CD4-positive, CD25-positive, alpha-beta regulatory T cell (primary cell): ENCODE measurements around the gene MYBBP1A. TPM values are rescaled to one million over a fixed set of nuclear protein-coding genes. Genes with fewer than 3 reads are reported as not detected.
"Not testable (repeated sequence)": the region's sequence is repeated elsewhere in the genome, so short reads cannot be mapped to it uniquely, and the experiment has no call there.

Experiments
- ATAC-seq, 2 donors: fragments of 150-1000 bp; cut with Tn5 transposase; one replicate each; pipeline ENCODE4 v1.10.0; 2021; ENCODE audit warnings: low read depth in 2 of 2, moderate number of reproducible peaks in 2 of 2, moderate library complexity in 1 of 2
- DNase-seq, 3 donors: peaks; one replicate each; pipeline versions ENCODE4 v3.0.0 to v3.0.0-alpha.2; 2012 to 2022; ENCODE audit warnings: mixed read lengths in 1 of 3
- H3K27ac ChIP-seq: one replicate; pipeline ENCODE4 v1.7.0; 2013; ENCODE audit warnings: mild to moderate bottlenecking, low read length; ENCODE audit not compliant: insufficient read depth, poor library complexity, severe bottlenecking
- H3K27me3 ChIP-seq: one replicate; pipeline ENCODE4 v1.7.0; 2013; ENCODE audit warnings: low read length; ENCODE audit not compliant: control insufficient read depth, insufficient read depth
- H3K36me3 ChIP-seq: one replicate; pipeline ENCODE4 v1.7.0; 2013; ENCODE audit warnings: mild to moderate bottlenecking, low read length, moderate library complexity; ENCODE audit not compliant: control insufficient read depth, insufficient read depth
- H3K4me1 ChIP-seq: 2 replicates; pipeline ENCODE4 v1.7.0; 2013; ENCODE audit warnings: mild to moderate bottlenecking, low read length; ENCODE audit not compliant: insufficient read depth, control insufficient read depth, poor library complexity, severe bottlenecking
- H3K4me3 ChIP-seq: one replicate; pipeline ENCODE4 v1.7.0; 2013; ENCODE audit warnings: low read depth, mild to moderate bottlenecking, low read length, moderate library complexity
- H3K9me3 ChIP-seq, 2 experiments: 1 replicate in 1 of 2; 2 replicates in 1 of 2; pipeline ENCODE4 v1.7.0; 2013; ENCODE audit warnings: low read length in 2 of 2, mild to moderate bottlenecking in 1 of 2, moderate library complexity in 1 of 2; ENCODE audit not compliant: control insufficient read depth in 2 of 2
- H3K27ac Mint-ChIP-seq, 3 donors: one replicate each; pipeline ENCODE4 v1.8.0; 2020 to 2022; ENCODE audit warnings: mild to moderate bottlenecking in 3 of 3, mixed read lengths in 3 of 3, moderate library complexity in 2 of 3
- H3K27me3 Mint-ChIP-seq: one replicate; pipeline ENCODE4 v1.8.0; 2022; ENCODE audit warnings: mild to moderate bottlenecking, mixed read lengths
- H3K36me3 Mint-ChIP-seq: one replicate; pipeline ENCODE4 v1.8.0; 2020; ENCODE audit warnings: mixed read lengths
- H3K4me1 Mint-ChIP-seq, 4 donors: one replicate each; pipeline ENCODE4 v1.8.0; 2020 to 2022; ENCODE audit warnings: mixed read lengths in 4 of 4, mild to moderate bottlenecking in 1 of 4
- H3K4me3 Mint-ChIP-seq, 4 donors: one replicate each; pipeline ENCODE4 v1.8.0; 2020 to 2022; ENCODE audit warnings: mild to moderate bottlenecking in 4 of 4, mixed read lengths in 4 of 4, moderate library complexity in 3 of 4
- H3K9me3 Mint-ChIP-seq, 7 donors: one replicate each; pipeline ENCODE4 v1.8.0; 2020 to 2022; ENCODE audit warnings: mixed read lengths in 7 of 7, mild to moderate bottlenecking in 3 of 7, moderate library complexity in 2 of 7
- polyA plus RNA-seq, 4 donors: library from polyadenylated mRNA; unstranded; fragments of 300-500 nt; fragmentation: Illumina TruSeq; gene quantifications; one replicate each; pipeline ENCODE4 v1.2.3, GENCODE V29; 2021
- total RNA-seq: library from RNA; stranded (reverse); gene quantifications from one replicate; pipeline ENCODE4 v1.2.3, GENCODE V29; 2022

MYBBP1A gene
- total and polyA plus RNA-seq, 5 donors from 2014 or later = 7.7 to 59.3 (median 12.2) TPM

DNA sequence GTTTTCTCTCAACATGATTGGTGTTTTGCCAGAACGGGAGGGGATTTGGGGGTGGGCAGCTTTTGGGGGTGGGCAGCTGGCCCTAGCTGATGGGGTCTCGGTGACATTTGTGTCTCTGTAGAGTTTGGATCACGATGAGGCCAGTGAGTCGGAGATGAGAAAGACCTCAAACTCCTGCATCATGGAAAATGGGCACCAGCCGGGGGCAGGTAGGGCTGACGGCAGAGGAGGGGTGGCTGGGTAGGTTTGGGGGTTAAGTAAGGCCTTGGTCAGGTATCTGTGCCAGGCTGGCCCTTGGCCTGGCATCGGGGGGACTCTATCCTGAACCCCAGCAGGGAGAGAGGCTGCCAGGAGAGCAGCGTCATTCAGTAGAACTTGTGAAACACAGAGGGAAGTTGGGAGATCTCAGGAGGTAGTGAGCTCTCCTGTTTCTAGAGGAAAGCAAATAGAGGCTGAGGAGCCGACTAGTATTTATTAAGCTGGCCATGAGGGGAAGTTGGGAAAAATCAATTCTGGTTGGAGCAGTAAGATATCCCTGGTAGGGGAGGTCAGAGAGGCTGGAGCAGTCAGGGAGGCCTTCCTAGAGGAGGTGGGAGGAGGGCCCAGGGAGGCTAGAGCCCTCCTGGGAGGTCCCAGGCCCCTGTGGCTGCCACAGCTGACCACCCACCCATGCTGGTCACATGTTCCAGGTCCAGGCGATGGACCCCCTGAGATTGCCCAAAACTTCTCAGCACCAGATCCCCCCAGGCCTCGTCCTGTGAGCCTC lies 37.2 kb upstream of the MYBBP1A start:
- H3K9me3 ChIP-seq = no peaks in the 10 kb centered on the region
- DNase-seq = no peak
- no peaks in the 10 kb centered on the region for H3K4me1 ChIP-seq
- peaks cover 0 to 3% (median 0%) of the 10 kb centered on the region in 7 donors for H3K9me3 Mint-ChIP-seq
- H3K4me1 Mint-ChIP-seq = peaks cover 0 to 4% (median 0%) of the 10 kb centered on the region in 4 donors
- peaks cover 13% of the 10 kb centered on the region for H3K27me3 Mint-ChIP-seq
- H3K36me3 Mint-ChIP-seq = no peaks in the 10 kb centered on the region
- no peak overlapping the region for H3K27ac Mint-ChIP-seq
- no peaks in the 10 kb centered on the region for H3K27me3 ChIP-seq
- no peak overlapping the region for H3K4me3 ChIP-seq
- no peak overlapping the region for H3K27ac ChIP-seq
- H3K36me3 ChIP-seq = no peaks in the 10 kb centered on the region
- ATAC-seq = no peak
- H3K4me3 Mint-ChIP-seq = no peak overlapping the region

DNA sequence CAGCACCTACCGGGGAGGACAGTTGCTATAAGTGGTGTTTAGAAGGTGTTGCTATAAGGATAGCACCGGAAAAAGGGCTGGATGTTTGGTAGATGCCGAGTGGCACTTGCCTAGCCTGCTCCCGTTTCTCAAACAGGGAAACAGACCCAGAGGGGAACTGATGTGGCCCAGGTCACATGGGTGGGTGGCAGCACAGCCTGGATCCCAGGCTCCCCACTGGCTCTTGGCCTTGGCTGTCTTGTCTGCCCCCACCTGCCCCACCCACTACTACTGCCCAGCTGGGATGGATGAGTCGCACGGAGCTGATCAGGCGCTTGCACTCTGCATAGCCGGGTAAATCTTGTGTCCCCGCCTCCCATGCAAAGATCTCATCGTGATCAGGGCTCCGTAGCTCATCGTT lies 36.3 kb upstream of the MYBBP1A start:
- H3K4me1 ChIP-seq = no peaks in the 10 kb centered on the region
- H3K27ac ChIP-seq = no peak overlapping the region
- Mint-ChIP-seq H3K27ac (no peak overlapping the region), H3K4me3 (no peak overlapping the region), H3K27me3 (peaks cover 13% of the 10 kb centered on the region), H3K9me3 (peaks cover 0 to 3% (median 0%) of the 10 kb centered on the region in 7 donors), H3K36me3 (no peaks in the 10 kb centered on the region), H3K4me1 (peaks cover 0 to 4% (median 0%) of the 10 kb centered on the region in 4 donors)
- H3K27me3 ChIP-seq = no peaks in the 10 kb centered on the region
- ATAC-seq (no peak), DNase-seq (no peak)
- no peaks in the 10 kb centered on the region for H3K36me3 ChIP-seq
- no peak overlapping the region for H3K4me3 ChIP-seq
- H3K9me3 ChIP-seq = no peaks in the 10 kb centered on the region

DNA sequence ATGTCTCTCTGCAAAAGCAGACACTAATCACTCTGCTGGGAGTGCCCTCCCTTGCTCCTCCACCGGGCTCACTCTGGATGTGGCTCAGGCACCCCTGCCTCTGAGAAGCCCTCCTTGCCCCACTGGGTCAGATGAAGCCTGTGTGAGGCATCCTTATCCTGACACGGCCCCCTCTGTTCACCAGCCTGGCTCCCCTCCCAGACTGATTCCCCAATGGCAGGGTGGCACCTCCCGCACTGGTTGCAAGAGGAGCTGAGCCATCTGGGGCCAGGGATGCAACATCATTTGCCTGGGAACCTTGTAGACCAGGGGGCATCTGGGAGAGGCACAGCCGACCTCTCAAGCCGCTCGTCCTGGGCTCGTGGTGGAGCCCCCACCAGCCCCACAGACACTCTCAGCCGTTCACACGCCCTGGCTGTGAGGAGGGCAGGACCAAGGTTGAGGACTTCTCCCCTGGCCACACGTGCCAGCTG lies 35.8 kb upstream of the MYBBP1A start:
- H3K27me3 Mint-ChIP-seq = peaks cover 17% of the 10 kb centered on the region

GRCh38 chr17:4590042-4590441 lies 34.9 kb upstream of the MYBBP1A start:
- not testable (repeated sequence) for H3K27ac Mint-ChIP-seq

More for the DNA sequence above, 35.8 kb upstream of the MYBBP1A start:
- Histone ChIP-seq H3K9me3 (no peaks in the 10 kb centered on the region), H3K36me3 (no peaks in the 10 kb centered on the region), H3K27me3 (no peaks in the 10 kb centered on the region), H3K27ac (no peak overlapping the region), H3K4me1 (no peaks in the 10 kb centered on the region), H3K4me3 (no peak overlapping the region)
- Mint-ChIP-seq H3K36me3 (no peaks in the 10 kb centered on the region), H3K4me3 (no peak overlapping the region), H3K9me3 (peaks cover 0 to 3% (median 0%) of the 10 kb centered on the region in 7 donors), H3K27ac (no peak overlapping the region), H3K4me1 (peaks cover 0 to 4% (median 0%) of the 10 kb centered on the region in 4 donors)
- no peak for ATAC-seq
- no peak for DNase-seq

DNA sequence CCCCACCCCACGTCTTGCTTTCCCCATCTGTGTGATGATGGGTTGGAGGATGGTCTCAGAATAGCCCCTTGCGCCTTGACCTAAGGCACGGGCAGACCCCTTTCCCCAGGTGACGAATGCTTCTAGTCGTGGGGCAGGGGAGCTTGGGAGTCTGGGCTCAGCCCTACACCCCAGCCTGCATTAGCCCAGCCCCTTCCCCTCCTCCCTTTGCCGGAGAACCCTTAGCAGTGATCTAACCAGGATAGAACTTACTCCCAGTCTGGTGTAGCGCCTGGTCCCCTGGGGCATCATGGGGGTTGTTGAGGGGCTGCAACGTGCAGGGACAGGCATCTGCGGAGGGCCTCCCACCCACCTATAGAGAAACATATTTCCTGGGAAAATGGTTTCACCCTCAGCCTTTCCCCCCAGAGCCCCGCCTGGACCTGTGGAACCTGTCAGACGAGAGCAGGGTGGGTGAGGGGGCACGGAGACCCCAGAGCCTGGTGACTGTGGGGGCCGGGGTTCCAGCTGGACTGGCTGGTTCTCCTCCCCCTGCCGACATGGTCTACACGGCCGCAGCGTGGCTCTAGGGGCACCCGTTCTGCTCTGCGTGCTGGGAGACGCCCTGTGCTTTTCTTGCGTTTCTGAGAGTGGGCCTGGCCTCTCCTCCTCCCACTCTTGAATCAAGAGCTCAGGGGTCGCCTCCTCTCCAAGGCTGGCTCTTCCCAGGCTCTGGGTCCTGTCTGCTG lies 33.9 kb upstream of the MYBBP1A start:
- Mint-ChIP-seq H3K9me3 (peaks cover 0 to 3% (median 0%) of the 10 kb centered on the region in 7 donors), H3K27ac (no peak overlapping the region), H3K27me3 (peaks cover 25% of the 10 kb centered on the region), H3K4me3 (no peak overlapping the region), H3K4me1 (peaks cover 0 to 2% (median 0%) of the 10 kb centered on the region in 4 donors), H3K36me3 (no peaks in the 10 kb centered on the region)
- peaks cover 2% of the 10 kb centered on the region for H3K4me1 ChIP-seq
- no peak for ATAC-seq
- no peaks in the 10 kb centered on the region for H3K36me3 ChIP-seq
- no peak overlapping the region for H3K4me3 ChIP-seq
- no peaks in the 10 kb centered on the region for H3K27me3 ChIP-seq
- H3K27ac ChIP-seq = no peak overlapping the region
- no peak for DNase-seq
- H3K9me3 ChIP-seq = no peaks in the 10 kb centered on the region

More at GRCh38 chr17:4590042-4590441, 34.9 kb upstream of the MYBBP1A start:
- Mint-ChIP-seq H3K27me3 (peaks cover 25% of the 10 kb centered on the region), H3K4me3 (peak overlapping the region in 1 of 4 donors; percentile 15)
- ATAC-seq, H3K4me1 Mint-ChIP-seq, H3K4me1 ChIP-seq, H3K36me3 ChIP-seq, H3K9me3 ChIP-seq, H3K27ac ChIP-seq, H3K36me3 Mint-ChIP-seq, DNase-seq, H3K27me3 ChIP-seq, H3K9me3 Mint-ChIP-seq, H3K4me3 ChIP-seq: not testable (repeated sequence)

- Mint-ChIP-seq H3K9me3 (peaks cover 0 to 3% (median 0%) of the 10 kb centered on the region in 7 donors), H3K27me3 (peaks cover 30% of the 10 kb centered on the region), H3K4me3 (no peak overlapping the region), H3K4me1 (peaks cover 0 to 5% (median 2%) of the 10 kb centered on the region in 4 donors), H3K36me3 (no peaks in the 10 kb centered on the region), H3K27ac (peak overlapping the region in 1 of 3 donors; percentile 81)
- ATAC-seq (no peak), DNase-seq (no peak)
- no peaks in the 10 kb centered on the region for H3K9me3 ChIP-seq
- no peaks in the 10 kb centered on the region for H3K27me3 ChIP-seq
- H3K4me1 ChIP-seq = peaks cover 6% of the 10 kb centered on the region
- no peaks in the 10 kb centered on the region for H3K36me3 ChIP-seq
- H3K27ac ChIP-seq = no peak overlapping the region
- no peak overlapping the region for H3K4me3 ChIP-seq
These were observed 33.2 kb upstream of the MYBBP1A start for GRCh38 chr17:4588391-4588790.

DNA sequence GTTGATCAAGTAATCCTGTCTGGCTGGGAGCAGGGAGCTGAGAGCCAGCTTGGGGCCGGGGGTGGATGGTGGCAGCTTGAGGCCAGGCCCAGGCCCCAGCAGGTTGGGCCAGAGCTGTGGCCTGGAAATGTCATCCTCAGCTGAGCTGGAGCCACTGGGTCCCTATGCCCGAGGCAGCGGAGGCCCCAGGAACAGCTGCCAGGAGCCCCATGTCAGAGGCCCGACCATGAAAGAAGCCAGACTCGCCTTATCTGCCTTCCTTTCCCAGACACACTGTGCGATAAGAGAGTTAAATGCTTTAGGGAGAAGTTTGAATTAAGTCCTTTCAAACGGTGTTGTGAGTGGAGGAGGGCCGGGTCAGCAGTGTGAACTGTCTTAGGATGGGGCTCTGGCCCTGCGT lies 32.6 kb upstream of the MYBBP1A start:
- Mint-ChIP-seq H3K4me3 (no peak overlapping the region), H3K9me3 (peaks cover 0 to 3% (median 0%) of the 10 kb centered on the region in 7 donors), H3K27ac (no peak overlapping the region), H3K4me1 (peaks cover 0 to 5% (median 2%) of the 10 kb centered on the region in 4 donors), H3K36me3 (no peaks in the 10 kb centered on the region), H3K27me3 (peaks cover 36% of the 10 kb centered on the region)
- Histone ChIP-seq H3K4me1 (peaks cover 6% of the 10 kb centered on the region), H3K27ac (no peak overlapping the region), H3K27me3 (peaks cover 2% of the 10 kb centered on the region), H3K9me3 (no peaks in the 10 kb centered on the region), H3K36me3 (no peaks in the 10 kb centered on the region), H3K4me3 (no peak overlapping the region)
- DNase-seq (no peak), ATAC-seq (no peak)
